HL-60 (cell line): ENCODE measurements around the gene HS3ST3A1. TPM values are rescaled to one million over a fixed set of nuclear protein-coding genes. Genes with fewer than 3 reads are reported as not detected.

Source experiments
- microRNA-seq: library from miRNA; unstranded; fragments of <30 nt; microRNA quantifications from one replicate; pipeline ENCODE4, GENCODE V29; 2018

Gene HS3ST3A1

Small RNAs within 50 kb of the gene (microRNA-seq; reads per million reads assigned to microRNA genes)
- not detected for gene MIR548H3
